Measurements from ENCODE around the gene TNFRSF14. TPM values are rescaled to one million over a fixed set of nuclear protein-coding genes. Genes with fewer than 3 reads are reported as not detected.
A peak's percentile ranks its signal among the peaks of the same experiment; 100 is the strongest.

Gene TNFRSF14
- total and polyA plus RNA-seq, 2 of the 13 experiments (the other 11 are each of a cell fraction or from before 2014, with no cell fraction given), result 11.9 to 49.9 TPM

DNA sequence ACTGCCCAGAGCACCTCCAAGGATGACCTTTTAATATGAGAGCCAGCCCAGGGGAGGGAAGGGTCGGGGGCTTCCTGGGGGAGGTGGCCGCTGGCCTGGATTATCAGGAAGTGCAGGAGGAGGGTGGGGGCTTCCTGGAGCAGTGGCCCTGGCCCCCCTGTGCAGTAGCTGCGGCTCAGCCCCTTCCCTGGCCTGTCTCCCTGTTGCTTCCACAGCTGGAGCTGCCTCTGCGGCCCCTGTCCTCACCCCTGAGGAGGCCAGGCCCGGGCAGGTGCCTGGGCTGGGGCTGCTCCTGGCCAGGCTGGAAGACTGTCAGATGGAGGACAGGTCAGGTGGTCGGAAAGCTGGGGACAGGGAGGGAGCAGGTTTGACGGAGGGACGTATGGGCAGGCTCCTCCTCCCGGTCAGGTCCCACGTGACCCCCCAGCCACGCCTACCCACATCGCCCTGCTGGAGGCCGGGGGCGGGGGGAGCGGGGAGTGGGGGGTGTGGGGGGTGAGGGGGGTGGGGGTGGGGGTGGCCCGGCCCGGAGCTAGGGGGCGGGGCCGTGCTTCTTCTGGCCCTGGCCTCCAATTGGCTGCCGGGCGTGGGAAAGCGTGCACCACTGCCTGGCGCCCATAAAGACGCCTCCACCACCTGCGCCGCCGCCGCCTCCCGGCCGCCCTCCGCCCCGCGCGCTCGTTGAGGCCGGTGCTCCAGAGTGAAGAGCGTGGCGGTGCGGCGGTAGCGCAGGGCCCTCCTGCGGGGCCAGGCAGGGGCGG is 10.2 kb upstream of the TNFRSF14 start (continued):
- TF ChIP-seq, protein P1, sequence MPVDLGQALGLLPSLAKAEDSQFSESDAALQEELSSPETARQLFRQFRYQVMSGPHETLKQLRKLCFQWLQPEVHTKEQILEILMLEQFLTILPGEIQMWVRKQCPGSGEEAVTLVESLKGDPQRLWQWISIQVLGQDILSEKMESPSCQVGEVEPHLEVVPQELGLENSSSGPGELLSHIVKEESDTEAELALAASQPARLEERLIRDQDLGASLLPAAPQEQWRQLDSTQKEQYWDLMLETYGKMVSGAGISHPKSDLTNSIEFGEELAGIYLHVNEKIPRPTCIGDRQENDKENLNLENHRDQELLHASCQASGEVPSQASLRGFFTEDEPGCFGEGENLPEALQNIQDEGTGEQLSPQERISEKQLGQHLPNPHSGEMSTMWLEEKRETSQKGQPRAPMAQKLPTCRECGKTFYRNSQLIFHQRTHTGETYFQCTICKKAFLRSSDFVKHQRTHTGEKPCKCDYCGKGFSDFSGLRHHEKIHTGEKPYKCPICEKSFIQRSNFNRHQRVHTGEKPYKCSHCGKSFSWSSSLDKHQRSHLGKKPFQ (CRISPR knock-in tag; IDR thresholded peaks at IDR 0.05; ENCODE audit: insufficient replicate concordance), result no peak
- TF ChIP-seq, protein P2, sequence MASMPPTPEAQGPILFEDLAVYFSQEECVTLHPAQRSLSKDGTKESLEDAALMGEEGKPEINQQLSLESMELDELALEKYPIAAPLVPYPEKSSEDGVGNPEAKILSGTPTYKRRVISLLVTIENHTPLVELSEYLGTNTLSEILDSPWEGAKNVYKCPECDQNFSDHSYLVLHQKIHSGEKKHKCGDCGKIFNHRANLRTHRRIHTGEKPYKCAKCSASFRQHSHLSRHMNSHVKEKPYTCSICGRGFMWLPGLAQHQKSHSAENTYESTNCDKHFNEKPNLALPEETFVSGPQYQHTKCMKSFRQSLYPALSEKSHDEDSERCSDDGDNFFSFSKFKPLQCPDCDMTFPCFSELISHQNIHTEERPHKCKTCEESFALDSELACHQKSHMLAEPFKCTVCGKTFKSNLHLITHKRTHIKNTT (CRISPR knock-in tag; IDR thresholded peaks at IDR 0.05), result no peak
- TF ChIP-seq, protein P3, sequence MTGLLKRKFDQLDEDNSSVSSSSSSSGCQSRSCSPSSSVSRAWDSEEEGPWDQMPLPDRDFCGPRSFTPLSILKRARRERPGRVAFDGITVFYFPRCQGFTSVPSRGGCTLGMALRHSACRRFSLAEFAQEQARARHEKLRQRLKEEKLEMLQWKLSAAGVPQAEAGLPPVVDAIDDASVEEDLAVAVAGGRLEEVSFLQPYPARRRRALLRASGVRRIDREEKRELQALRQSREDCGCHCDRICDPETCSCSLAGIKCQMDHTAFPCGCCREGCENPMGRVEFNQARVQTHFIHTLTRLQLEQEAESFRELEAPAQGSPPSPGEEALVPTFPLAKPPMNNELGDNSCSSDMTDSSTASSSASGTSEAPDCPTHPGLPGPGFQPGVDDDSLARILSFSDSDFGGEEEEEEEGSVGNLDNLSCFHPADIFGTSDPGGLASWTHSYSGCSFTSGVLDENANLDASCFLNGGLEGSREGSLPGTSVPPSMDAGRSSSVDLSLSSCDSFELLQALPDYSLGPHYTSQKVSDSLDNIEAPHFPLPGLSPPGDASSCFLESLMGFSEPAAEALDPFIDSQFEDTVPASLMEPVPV (CRISPR knock-in tag; IDR thresholded peaks at IDR 0.05), result no peak
- TF ChIP-seq, protein P4, sequence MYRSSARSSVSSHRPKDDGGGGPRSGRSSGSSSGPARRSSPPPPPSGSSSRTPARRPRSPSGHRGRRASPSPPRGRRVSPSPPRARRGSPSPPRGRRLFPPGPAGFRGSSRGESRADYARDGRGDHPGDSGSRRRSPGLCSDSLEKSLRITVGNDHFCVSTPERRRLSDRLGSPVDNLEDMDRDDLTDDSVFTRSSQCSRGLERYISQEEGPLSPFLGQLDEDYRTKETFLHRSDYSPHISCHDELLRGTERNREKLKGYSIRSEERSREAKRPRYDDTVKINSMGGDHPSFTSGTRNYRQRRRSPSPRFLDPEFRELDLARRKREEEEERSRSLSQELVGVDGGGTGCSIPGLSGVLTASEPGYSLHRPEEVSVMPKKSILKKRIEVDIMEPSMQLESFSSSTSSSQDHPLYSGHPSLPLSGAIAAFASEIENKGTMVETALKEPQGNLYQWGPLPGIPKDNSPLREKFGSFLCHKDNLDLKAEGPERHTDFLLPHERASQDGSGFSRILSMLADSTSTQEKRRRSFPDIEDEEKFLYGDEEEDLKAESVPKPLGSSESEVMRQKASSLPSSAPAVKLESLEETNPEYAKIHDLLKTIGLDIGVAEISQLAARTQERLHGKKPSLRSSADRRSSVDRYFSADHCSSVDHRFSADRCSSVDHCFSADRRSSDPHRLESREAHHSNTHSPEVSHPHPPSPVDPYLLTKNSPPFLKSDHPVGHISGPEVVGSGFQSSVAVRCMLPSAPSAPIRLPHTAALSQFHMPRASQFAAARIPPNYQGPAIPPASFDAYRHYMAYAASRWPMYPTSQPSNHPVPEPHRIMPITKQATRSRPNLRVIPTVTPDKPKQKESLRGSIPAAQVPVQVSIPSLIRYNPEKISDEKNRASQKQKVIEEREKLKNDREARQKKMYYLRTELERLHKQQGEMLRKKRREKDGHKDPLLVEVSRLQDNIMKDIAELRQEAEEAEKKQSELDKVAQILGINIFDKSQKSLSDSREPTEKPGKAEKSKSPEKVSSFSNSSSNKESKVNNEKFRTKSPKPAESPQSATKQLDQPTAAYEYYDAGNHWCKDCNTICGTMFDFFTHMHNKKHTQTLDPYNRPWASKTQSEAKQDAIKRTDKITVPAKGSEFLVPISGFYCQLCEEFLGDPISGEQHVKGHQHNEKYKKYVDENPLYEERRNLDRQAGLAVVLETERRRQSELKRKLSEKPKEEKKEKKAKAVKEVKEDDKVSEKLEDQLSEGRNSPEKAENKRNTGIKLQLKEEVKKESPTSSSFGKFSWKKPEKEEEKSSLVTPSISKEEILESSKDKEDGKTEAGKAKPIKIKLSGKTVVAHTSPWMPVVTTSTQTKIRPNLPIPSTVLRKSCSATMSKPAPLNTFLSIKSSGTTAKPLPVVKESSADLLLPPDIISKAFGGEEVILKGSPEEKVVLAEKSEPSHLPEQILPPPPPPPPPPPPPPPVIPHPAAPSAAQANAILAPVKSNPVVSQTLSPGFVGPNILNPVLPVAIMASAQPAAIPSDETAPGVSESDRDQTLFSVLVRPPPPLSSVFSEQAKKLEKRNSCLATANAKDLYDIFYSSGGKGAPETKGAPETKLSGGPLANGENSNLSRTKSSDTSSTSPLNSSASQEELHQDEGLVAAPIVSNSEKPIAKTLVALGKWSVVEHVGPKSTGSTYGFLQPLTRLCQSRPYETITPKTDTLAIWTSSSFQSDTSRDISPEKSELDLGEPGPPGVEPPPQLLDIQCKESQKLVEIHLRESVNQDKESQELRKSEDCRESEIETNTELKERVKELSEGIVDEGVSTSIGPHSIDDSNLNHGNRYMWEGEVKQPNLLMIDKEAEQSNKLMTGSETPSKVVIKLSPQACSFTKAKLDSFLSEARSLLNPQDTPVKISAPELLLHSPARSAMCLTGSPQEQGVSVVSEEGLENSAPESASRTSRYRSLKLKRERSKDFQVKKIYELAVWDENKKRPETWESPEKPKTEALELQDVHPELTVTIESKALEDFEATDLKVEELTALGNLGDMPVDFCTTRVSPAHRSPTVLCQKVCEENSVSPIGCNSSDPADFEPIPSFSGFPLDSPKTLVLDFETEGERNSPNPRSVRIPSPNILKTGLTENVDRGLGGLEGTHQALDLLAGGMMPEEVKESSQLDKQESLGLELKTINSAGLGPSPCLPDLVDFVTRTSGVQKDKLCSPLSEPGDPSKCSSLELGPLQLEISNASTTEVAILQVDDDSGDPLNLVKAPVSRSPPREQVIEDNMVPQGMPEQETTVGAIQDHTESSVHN (CRISPR knock-in tag; IDR thresholded peaks at IDR 0.05), result no peak
- TF ChIP-seq MAZ (IDR thresholded peaks at IDR 0.05; ENCODE audit: borderline replicate concordance, low read depth, low read length), result peak; percentile 76
- TF ChIP-seq MAZ (CRISPR knock-in tag; IDR thresholded peaks at IDR 0.05; ENCODE audit: low read depth), result peak; percentile 51
- TF ChIP-seq CENPX (CRISPR knock-in tag; IDR thresholded peaks at IDR 0.05), result no peak
- TF ChIP-seq, protein P5, sequence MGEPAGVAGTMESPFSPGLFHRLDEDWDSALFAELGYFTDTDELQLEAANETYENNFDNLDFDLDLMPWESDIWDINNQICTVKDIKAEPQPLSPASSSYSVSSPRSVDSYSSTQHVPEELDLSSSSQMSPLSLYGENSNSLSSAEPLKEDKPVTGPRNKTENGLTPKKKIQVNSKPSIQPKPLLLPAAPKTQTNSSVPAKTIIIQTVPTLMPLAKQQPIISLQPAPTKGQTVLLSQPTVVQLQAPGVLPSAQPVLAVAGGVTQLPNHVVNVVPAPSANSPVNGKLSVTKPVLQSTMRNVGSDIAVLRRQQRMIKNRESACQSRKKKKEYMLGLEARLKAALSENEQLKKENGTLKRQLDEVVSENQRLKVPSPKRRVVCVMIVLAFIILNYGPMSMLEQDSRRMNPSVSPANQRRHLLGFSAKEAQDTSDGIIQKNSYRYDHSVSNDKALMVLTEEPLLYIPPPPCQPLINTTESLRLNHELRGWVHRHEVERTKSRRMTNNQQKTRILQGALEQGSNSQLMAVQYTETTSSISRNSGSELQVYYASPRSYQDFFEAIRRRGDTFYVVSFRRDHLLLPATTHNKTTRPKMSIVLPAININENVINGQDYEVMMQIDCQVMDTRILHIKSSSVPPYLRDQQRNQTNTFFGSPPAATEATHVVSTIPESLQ (CRISPR knock-in tag; conservative IDR thresholded peaks at IDR 0.05), result no peak
- TF ChIP-seq, protein P6, sequence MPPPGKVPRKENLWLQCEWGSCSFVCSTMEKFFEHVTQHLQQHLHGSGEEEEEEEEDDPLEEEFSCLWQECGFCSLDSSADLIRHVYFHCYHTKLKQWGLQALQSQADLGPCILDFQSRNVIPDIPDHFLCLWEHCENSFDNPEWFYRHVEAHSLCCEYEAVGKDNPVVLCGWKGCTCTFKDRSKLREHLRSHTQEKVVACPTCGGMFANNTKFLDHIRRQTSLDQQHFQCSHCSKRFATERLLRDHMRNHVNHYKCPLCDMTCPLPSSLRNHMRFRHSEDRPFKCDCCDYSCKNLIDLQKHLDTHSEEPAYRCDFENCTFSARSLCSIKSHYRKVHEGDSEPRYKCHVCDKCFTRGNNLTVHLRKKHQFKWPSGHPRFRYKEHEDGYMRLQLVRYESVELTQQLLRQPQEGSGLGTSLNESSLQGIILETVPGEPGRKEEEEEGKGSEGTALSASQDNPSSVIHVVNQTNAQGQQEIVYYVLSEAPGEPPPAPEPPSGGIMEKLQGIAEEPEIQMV (CRISPR knock-in tag; IDR thresholded peaks at IDR 0.05; ENCODE audit: low read depth), result no peak
- TF ChIP-seq TBP (CRISPR knock-in tag; IDR thresholded peaks at IDR 0.05), result peak; percentile 69; the same call in 1 of the 2 replicates

Measured in HepG2 (cell line).